Activated CD8-positive, alpha-beta T cell treated with anti-CD3 and anti-CD28 coated beads, Interleukin-2, amount 10 ng/mL, durations not matched to agents 7 days and 5 days (primary cell): ENCODE data around the gene ATP11A. TPM values are rescaled to one million over a fixed set of nuclear protein-coding genes. Genes with fewer than 3 reads are reported as not detected.
"Not testable (repeated sequence)": the region's sequence is repeated elsewhere in the genome, so short reads cannot be mapped to it uniquely, and the experiment has no call there.

ENCODE experiments used
- ATAC-seq: fragments of 150-1000 bp; cut with Tn5 transposase; one replicate; pipeline ENCODE4 v1.10.0; 2021; ENCODE audit warnings: moderate library complexity
- CTCF ChIA-PET: fragments of 350-600 bp; sonication (Branson Sonifier 250); formaldehyde crosslinking; loops from one replicate; lab custom pipeline; 2021; ENCODE audit warnings: antibody characterized with exemption; lab: Charles Lee
- POLR2A ChIA-PET: fragments of 350-600 bp; sonication (Branson Sonifier 250); formaldehyde crosslinking; loops from one replicate; lab custom pipeline; 2021; ENCODE audit warnings: antibody characterized with exemption; lab: Charles Lee
- DNase-seq: peaks from one replicate; pipeline ENCODE4 v3.0.0-alpha.2; 2020
- H3K27ac Mint-ChIP-seq: one replicate; pipeline ENCODE4 v1.8.0; 2021; ENCODE audit warnings: mild to moderate bottlenecking, mixed read lengths
- H3K27me3 Mint-ChIP-seq: one replicate; pipeline ENCODE4 v1.8.0; 2021; ENCODE audit warnings: low read depth, mixed read lengths
- H3K36me3 Mint-ChIP-seq: one replicate; pipeline ENCODE4 v1.8.0; 2021; ENCODE audit warnings: low read depth, mixed read lengths
- H3K4me1 Mint-ChIP-seq: one replicate; pipeline ENCODE4 v1.8.0; 2021; ENCODE audit warnings: low read depth, mixed read lengths
- H3K4me3 Mint-ChIP-seq: one replicate; pipeline ENCODE4 v1.8.0; 2021; ENCODE audit warnings: mild to moderate bottlenecking, mixed read lengths
- H3K9me3 Mint-ChIP-seq: one replicate; pipeline ENCODE4 v1.8.0; 2022; ENCODE audit warnings: mixed read lengths; ENCODE audit not compliant: insufficient read depth
- total RNA-seq, 2 experiments: library from RNA; stranded (reverse); gene quantifications; one replicate each; pipeline ENCODE4 v1.2.3, GENCODE V29; 2021

Gene ATP11A
- total RNA-seq, 2 experiments from 2014 or later = 35.6 to 38.3 TPM

- ChIA-PET CTCF (no interaction called here), POLR2A (no interaction called here)
- ATAC-seq (no peak), DNase-seq (no peak)
- Mint-ChIP-seq H3K36me3 (peaks cover 10% of the 10 kb centered on the region), H3K27me3 (no peaks in the 10 kb centered on the region), H3K4me1 (peaks cover 8% of the 10 kb centered on the region), H3K9me3 (peaks cover 21% of the 10 kb centered on the region), H3K27ac (no peak overlapping the region), H3K4me3 (no peak overlapping the region)
Measured at GRCh38 chr13:112796190-112796915, 106.5 kb downstream of the ATP11A start.

GRCh38 chr13:112799394-112799793, 109.6 kb downstream of the ATP11A start:
- DNase-seq = no peak
- ChIA-PET POLR2A (no interaction called here), CTCF (no interaction called here)
- H3K9me3 Mint-ChIP-seq = peaks cover 21% of the 10 kb centered on the region
- H3K27ac Mint-ChIP-seq = no peak overlapping the region
- no peak overlapping the region for H3K4me3 Mint-ChIP-seq
- H3K27me3 Mint-ChIP-seq = no peaks in the 10 kb centered on the region
- peaks cover 10% of the 10 kb centered on the region for H3K36me3 Mint-ChIP-seq
- ATAC-seq = no peak
- H3K4me1 Mint-ChIP-seq = peaks cover under 1% of the 10 kb centered on the region

- Mint-ChIP-seq H3K27me3 (no peaks in the 10 kb centered on the region), H3K9me3 (peaks cover 21% of the 10 kb centered on the region), H3K27ac (no peak overlapping the region), H3K4me1 (peaks cover 3% of the 10 kb centered on the region), H3K4me3 (no peak overlapping the region), H3K36me3 (peaks cover 10% of the 10 kb centered on the region)
- no peak for ATAC-seq
- ChIA-PET CTCF (no interaction called here), POLR2A (no interaction called here)
- no peak for DNase-seq
Measured at GRCh38 chr13:112800057-112800456, 110.2 kb downstream of the ATP11A start.

GRCh38 chr13:112800807-112801206, 111.0 kb downstream of the ATP11A start:
- H3K27ac Mint-ChIP-seq, H3K4me1 Mint-ChIP-seq, H3K27me3 Mint-ChIP-seq, H3K36me3 Mint-ChIP-seq, DNase-seq, ATAC-seq, POLR2A ChIA-PET, H3K4me3 Mint-ChIP-seq, CTCF ChIA-PET: not testable (repeated sequence)
- H3K9me3 Mint-ChIP-seq = peaks cover 21% of the 10 kb centered on the region

- H3K27me3 Mint-ChIP-seq = no peaks in the 10 kb centered on the region
- CTCF ChIA-PET = no interaction called here
Measured at GRCh38 chr13:112802802-112803195, 113.0 kb downstream of the ATP11A start.

GRCh38 chr13:112803422-112803821, 113.6 kb downstream of the ATP11A start:
- CTCF ChIA-PET = no interaction called here
- POLR2A ChIA-PET = no interaction called here
- no peak for DNase-seq
- Mint-ChIP-seq H3K27me3 (no peaks in the 10 kb centered on the region), H3K4me1 (peaks cover 3% of the 10 kb centered on the region), H3K4me3 (no peak overlapping the region), H3K36me3 (peaks cover 4% of the 10 kb centered on the region), H3K27ac (no peak overlapping the region), H3K9me3 (peaks cover 12% of the 10 kb centered on the region)
- ATAC-seq = no peak

More at GRCh38 chr13:112802802-112803195, 113.0 kb downstream of the ATP11A start:
- peaks cover 14% of the 10 kb centered on the region for H3K9me3 Mint-ChIP-seq
- no peak for DNase-seq
- POLR2A ChIA-PET = no interaction called here
- no peak overlapping the region for H3K4me3 Mint-ChIP-seq
- peaks cover 4% of the 10 kb centered on the region for H3K36me3 Mint-ChIP-seq
- H3K27ac Mint-ChIP-seq = no peak overlapping the region
- ATAC-seq = no peak
- H3K4me1 Mint-ChIP-seq = peaks cover 3% of the 10 kb centered on the region

GRCh38 chr13:112804374-112804773, 114.5 kb downstream of the ATP11A start:
- CTCF ChIA-PET = no interaction called here
- no peak overlapping the region for H3K27ac Mint-ChIP-seq
- ATAC-seq = no peak

GRCh38 chr13:112806739-112807652, 117.2 kb downstream of the ATP11A start:
- ChIA-PET POLR2A (no interaction called here), CTCF (no interaction called here)
- ATAC-seq (no peak), DNase-seq (no peak)
- Mint-ChIP-seq H3K27ac (peak overlapping the region; percentile 9), H3K4me3 (no peak overlapping the region), H3K27me3 (no peaks in the 10 kb centered on the region), H3K9me3 (no peaks in the 10 kb centered on the region), H3K4me1 (peaks cover 3% of the 10 kb centered on the region), H3K36me3 (peaks cover 3% of the 10 kb centered on the region)

More at GRCh38 chr13:112804374-112804773, 114.5 kb downstream of the ATP11A start:
- POLR2A ChIA-PET = no interaction called here
- Mint-ChIP-seq H3K4me1 (peaks cover 3% of the 10 kb centered on the region), H3K27me3 (no peaks in the 10 kb centered on the region), H3K36me3 (peaks cover 2% of the 10 kb centered on the region), H3K9me3 (peaks cover 12% of the 10 kb centered on the region), H3K4me3 (no peak overlapping the region)
- no peak for DNase-seq

- ATAC-seq (no peak), DNase-seq (no peak)
- ChIA-PET CTCF (no interaction called here), POLR2A (no interaction called here)
- H3K9me3 Mint-ChIP-seq = no peaks in the 10 kb centered on the region
- H3K27me3 Mint-ChIP-seq = no peaks in the 10 kb centered on the region
- H3K36me3 Mint-ChIP-seq = peaks cover 3% of the 10 kb centered on the region
- H3K27ac Mint-ChIP-seq = no peak overlapping the region
- H3K4me3 Mint-ChIP-seq = no peak overlapping the region
- peaks cover 3% of the 10 kb centered on the region for H3K4me1 Mint-ChIP-seq
Measured at GRCh38 chr13:112807653-112808376, 118.0 kb downstream of the ATP11A start.

GRCh38 chr13:112808377-112809140, 118.7 kb downstream of the ATP11A start:
- H3K9me3 Mint-ChIP-seq = no peaks in the 10 kb centered on the region
- POLR2A ChIA-PET = no interaction called here
- peaks cover 3% of the 10 kb centered on the region for H3K4me1 Mint-ChIP-seq
- peaks cover 7% of the 10 kb centered on the region for H3K36me3 Mint-ChIP-seq
- no peaks in the 10 kb centered on the region for H3K27me3 Mint-ChIP-seq
- ATAC-seq (no peak), DNase-seq (no peak)
- H3K4me3 Mint-ChIP-seq = no peak overlapping the region
- CTCF ChIA-PET = no interaction called here
- H3K27ac Mint-ChIP-seq = no peak overlapping the region
